Common myeloid progenitor, CD34-positive (primary cell): ENCODE measurements around the gene IPCEF1. TPM values are rescaled to one million over a fixed set of nuclear protein-coding genes. Genes with fewer than 3 reads are reported as not detected.

ENCODE experiments used
- CTCF ChIA-PET: fragments of 350-600 bp; sonication (Branson Sonifier 250); formaldehyde crosslinking; loops from one replicate; lab custom pipeline; 2021; ENCODE audit warnings: antibody characterized with exemption; lab: Charles Lee
- POLR2A ChIA-PET: fragments of 350-600 bp; sonication (Branson Sonifier 250); formaldehyde crosslinking; loops from one replicate; lab custom pipeline; 2021; ENCODE audit warnings: antibody characterized with exemption; lab: Charles Lee
- DNase-seq, 3 donors: peaks; one replicate each; pipeline versions ENCODE4 v3.0.0 to v3.0.0-alpha.2; 2013
- H3K27ac ChIP-seq, 2 experiments: 1 replicate in 1 of 2; 2 replicates in 1 of 2; pipeline ENCODE4 v1.7.0; 2013; ENCODE audit warnings: inconsistent platforms in 2 of 2, low read length in 2 of 2, mild to moderate bottlenecking in 2 of 2, low read depth in 1 of 2, moderate library complexity in 1 of 2; ENCODE audit not compliant: severe bottlenecking in 2 of 2, insufficient read depth in 1 of 2, poor library complexity in 1 of 2
- H3K27me3 ChIP-seq, 5 experiments: replicated peaks in 2 of 5; 1 replicate in 3 of 5; 2 replicates in 2 of 5; pipeline versions ENCODE4 v1.6.1 to v1.7.0; 2013; ENCODE audit warnings: low read length in 4 of 5, mild to moderate bottlenecking in 2 of 5, moderate library complexity in 2 of 5, inconsistent platforms in 1 of 5; ENCODE audit not compliant: insufficient read depth in 5 of 5, control insufficient read depth in 4 of 5
- H3K36me3 ChIP-seq, 4 experiments: 1 replicate in 2 of 4; 2 replicates in 2 of 4; pipeline versions ENCODE4 v1.6.1 to v1.7.0; 2013; ENCODE audit warnings: low read length in 3 of 4, control low read depth in 1 of 4, mild to moderate bottlenecking in 1 of 4; ENCODE audit not compliant: control insufficient read depth in 4 of 4, insufficient read depth in 4 of 4
- H3K4me1 ChIP-seq, 4 experiments: 1 replicate in 3 of 4; 2 replicates in 1 of 4; pipeline versions ENCODE4 v1.6.1 to v1.7.1; 2013; ENCODE audit warnings: low read length in 3 of 4, mild to moderate bottlenecking in 3 of 4, control low read depth in 1 of 4, inconsistent platforms in 1 of 4, moderate library complexity in 1 of 4; ENCODE audit not compliant: control insufficient read depth in 4 of 4, insufficient read depth in 4 of 4; ENCODE audit errors: control extremely low read depth in 1 of 4
- H3K4me3 ChIP-seq, 7 experiments: 1 replicate in 4 of 7; 2 replicates in 3 of 7; pipeline versions ENCODE4 v1.5.1 to v1.7.0; 2013; ENCODE audit warnings: mild to moderate bottlenecking in 7 of 7, low read length in 6 of 7, moderate library complexity in 6 of 7, inconsistent platforms in 2 of 7, low read depth in 2 of 7, control low read depth in 1 of 7; ENCODE audit not compliant: insufficient read depth in 4 of 7, control insufficient read depth in 1 of 7; ENCODE audit errors: extremely low read depth in 1 of 7
- H3K9me3 ChIP-seq, 5 experiments: 1 replicate in 4 of 5; 2 replicates in 1 of 5; pipeline versions ENCODE4 v1.6.1 to v1.7.1; 2013; ENCODE audit warnings: low read length in 4 of 5, mild to moderate bottlenecking in 2 of 5, inconsistent platforms in 1 of 5, low read depth in 1 of 5, moderate library complexity in 1 of 5; ENCODE audit not compliant: control insufficient read depth in 4 of 5, insufficient read depth in 2 of 5; ENCODE audit errors: control extremely low read depth in 1 of 5
- WGBS: methylation state at CpG from one replicate; pipeline ENCODE4 v1.1.5; 2013; ENCODE audit not compliant: insufficient coverage; 5-methylcytosine and 5-hydroxymethylcytosine counted together
- polyA plus RNA-seq: library from polyadenylated mRNA; unstranded; fragments of 120-200 nt; gene quantifications from one replicate; pipeline ENCODE4 v1.2.1, GENCODE V29; 2013

IPCEF1 gene
- polyA plus RNA-seq, result 0.65 TPM

GRCh38 chr6:154356690-154357089 lies at the start of gene IPCEF1:
Gene IPCEF1, minus strand, starts transcription at chr6:154356803. Its CDS starts 90,856 bp downstream, at chr6:154265947.
- peak in 2 of 3 donors; percentile 60 to 75 for DNase-seq
- CTCF ChIA-PET, result interaction anchor here (0.9 to 1.0 kb wide), 2 partner anchors 11 to 13 kb away, joined by 4 read pairs; no protein-coding TSS in a partner anchor
- Histone ChIP-seq H3K9me3 (no peaks in the 10 kb centered on the region), H3K27me3 (no peaks in the 10 kb centered on the region), H3K4me1 (peaks cover 25 to 75% (median 52%) of the 10 kb centered on the region in 4 experiments), H3K4me3 (peak within 1 kb of the TSS in 2 of 7 experiments; percentile 37 to 41), H3K27ac (no peak within 1 kb of the TSS), H3K36me3 (no peaks in the 10 kb centered on the region)
- no CpG with 5 or more reads among the region's 3 CpGs for WGBS
- POLR2A ChIA-PET, result interaction anchor here (0.6 to 0.7 kb wide), 2 partner anchors 10 to 200 kb away, joined by 3 read pairs; no protein-coding TSS in a partner anchor

DNA sequence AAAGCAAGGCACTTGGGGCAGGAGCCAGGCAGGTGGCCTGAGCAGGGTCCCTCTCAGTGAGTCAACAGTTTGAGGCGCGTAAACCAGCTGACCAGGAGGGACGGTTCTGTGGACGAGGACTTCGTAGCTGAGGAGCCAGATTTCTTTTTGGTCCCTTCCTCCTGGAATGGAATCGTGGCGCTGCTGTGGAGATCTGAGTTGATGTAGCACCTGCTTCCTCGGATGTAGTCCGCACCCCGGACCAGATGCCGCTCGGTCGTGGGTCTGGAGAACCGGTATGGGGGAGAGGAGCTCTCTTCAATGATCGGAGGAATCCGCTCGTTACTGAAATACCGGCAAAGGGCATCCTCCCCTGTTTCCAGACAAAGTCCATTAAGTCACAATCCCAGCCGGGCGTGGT lies 49.7 kb upstream of the IPCEF1 start:
- Histone ChIP-seq H3K4me3 (no peak overlapping the region), H3K27me3 (no peaks in the 10 kb centered on the region), H3K4me1 (peaks cover 0 to 7% (median 6%) of the 10 kb centered on the region in 4 experiments), H3K27ac (no peak overlapping the region), H3K9me3 (no peaks in the 10 kb centered on the region), H3K36me3 (peaks cover 1 to 30% (median 14%) of the 10 kb centered on the region in 4 experiments)
- CTCF ChIA-PET, result interaction anchor here (1.2 kb wide), 1 partner anchor 10 kb away, joined by 3 read pairs; no protein-coding TSS in a partner anchor
- POLR2A ChIA-PET, result no interaction called here
- WGBS, result 96% methylated on average over 20 of the region's 20 CpGs
- DNase-seq, result no peak

GRCh38 chr6:154404791-154405400 lies 48.3 kb upstream of the IPCEF1 start:
- no peaks in the 10 kb centered on the region for H3K27me3 ChIP-seq
- POLR2A ChIA-PET, result no interaction called here
- peaks cover 4 to 23% (median 9%) of the 10 kb centered on the region in 4 experiments for H3K36me3 ChIP-seq
- CTCF ChIA-PET, result no interaction called here
- peaks cover 0 to 7% (median 6%) of the 10 kb centered on the region in 4 experiments for H3K4me1 ChIP-seq
- peak overlapping the region in 1 of 7 experiments; percentile 10 for H3K4me3 ChIP-seq
- H3K27ac ChIP-seq, result no peak overlapping the region
- no peaks in the 10 kb centered on the region for H3K9me3 ChIP-seq
- no peak for DNase-seq
- 100% methylated on average over 3 of the region's 6 CpGs for WGBS

DNA sequence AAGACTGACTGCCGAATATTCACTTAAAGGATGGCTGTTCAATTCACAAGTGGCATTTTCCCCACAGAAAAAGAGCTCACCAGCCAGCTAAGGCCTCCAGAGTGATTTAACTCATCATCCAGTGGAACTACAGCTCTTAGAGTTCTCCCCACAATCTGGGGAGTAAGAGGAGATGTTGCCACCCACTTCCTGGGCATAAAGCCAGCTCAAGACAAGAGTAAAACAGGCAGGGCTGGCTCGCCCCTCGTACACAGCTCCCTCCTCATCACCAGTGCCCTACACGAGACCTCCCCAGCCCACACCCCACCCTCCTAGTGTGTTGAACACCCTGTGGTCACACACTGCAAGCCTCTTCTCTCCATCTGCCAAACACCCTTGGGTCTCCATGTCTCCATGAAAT lies 47.2 kb upstream of the IPCEF1 start:
- CTCF ChIA-PET, result no interaction called here
- H3K36me3 ChIP-seq, result peaks cover 4 to 19% (median 9%) of the 10 kb centered on the region in 4 experiments
- WGBS, result 5% methylated on average over 4 of the region's 4 CpGs
- H3K27me3 ChIP-seq, result no peaks in the 10 kb centered on the region
- no peaks in the 10 kb centered on the region for H3K9me3 ChIP-seq
- H3K4me3 ChIP-seq, result no peak overlapping the region
- H3K27ac ChIP-seq, result no peak overlapping the region
- POLR2A ChIA-PET, result no interaction called here
- DNase-seq, result peak; percentile 14 to 77 (median 67)
- peaks cover 0 to 7% (median 6%) of the 10 kb centered on the region in 4 experiments for H3K4me1 ChIP-seq

DNA sequence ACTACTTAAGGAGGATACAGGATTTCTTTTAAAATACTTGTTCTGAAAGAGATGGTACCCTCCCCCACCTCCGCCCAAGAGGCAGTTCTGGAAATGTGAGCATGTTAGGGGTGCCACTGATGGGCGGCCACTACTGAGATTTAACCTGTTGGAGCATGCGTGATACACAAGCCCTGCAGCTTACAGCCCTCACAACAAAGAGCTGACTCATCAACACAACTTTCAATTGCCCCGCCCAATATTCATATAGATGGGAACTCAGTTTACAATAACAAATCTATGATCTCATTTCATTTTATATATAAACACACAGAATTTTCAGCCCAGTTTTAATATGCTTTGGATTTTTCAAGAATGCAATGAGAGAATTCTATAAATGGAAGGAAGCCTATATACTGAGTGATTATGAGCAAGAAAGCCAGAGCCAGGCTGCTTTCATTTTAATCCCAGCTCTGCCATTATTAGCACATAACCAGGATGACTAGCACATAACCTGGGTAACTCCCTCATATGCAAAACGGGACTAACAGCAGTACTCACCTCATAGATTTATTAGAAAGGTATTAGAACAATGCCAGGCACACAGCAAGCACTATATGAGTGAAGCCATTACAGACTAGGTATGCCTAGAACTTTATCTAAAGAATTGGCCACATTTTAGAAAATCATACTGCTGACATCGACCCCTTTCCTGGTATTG lies 45.6 kb upstream of the IPCEF1 start:
- no peak for DNase-seq
- POLR2A ChIA-PET, result no interaction called here
- CTCF ChIA-PET, result no interaction called here
- peaks cover 4 to 19% (median 9%) of the 10 kb centered on the region in 4 experiments for H3K36me3 ChIP-seq
- peaks cover 0 to 7% (median 6%) of the 10 kb centered on the region in 4 experiments for H3K4me1 ChIP-seq
- no peaks in the 10 kb centered on the region for H3K27me3 ChIP-seq
- no peaks in the 10 kb centered on the region for H3K9me3 ChIP-seq
- 100% methylated on average over 5 of the region's 6 CpGs for WGBS
- no peak overlapping the region for H3K27ac ChIP-seq
- H3K4me3 ChIP-seq, result no peak overlapping the region

- Histone ChIP-seq H3K4me3 (no peak overlapping the region), H3K9me3 (no peaks in the 10 kb centered on the region), H3K4me1 (peaks cover 0 to 7% (median 6%) of the 10 kb centered on the region in 4 experiments), H3K27me3 (no peaks in the 10 kb centered on the region), H3K36me3 (peaks cover 0 to 8% (median 5%) of the 10 kb centered on the region in 4 experiments), H3K27ac (no peak overlapping the region)
- WGBS, result 100% methylated on average over 2 of the region's 5 CpGs
- ChIA-PET POLR2A (interaction anchor here (0.5 kb wide), 1 partner anchor 159 kb away, joined by 4 read pairs; no protein-coding TSS in a partner anchor), CTCF (no interaction called here)
- DNase-seq, result no peak
Measured at GRCh38 chr6:154399097-154399496, 42.5 kb upstream of the IPCEF1 start.
